MG63 (cell line): Measurements from ENCODE around the gene FBXW7. TPM values are rescaled to one million over a fixed set of nuclear protein-coding genes. Genes with fewer than 3 reads are reported as not detected.
A peak's percentile ranks its signal among the peaks of the same experiment; 100 is the strongest.

ENCODE experiments used
- DNase-seq: peaks from one replicate; pipeline ENCODE4 v3.0.0-alpha.2; 2020
- H3K27me3 ChIP-seq: fragments of 250-450 bp; sonication (Bioruptor Pico); 2 replicates; pipeline ENCODE4 v1.5.1; 2020; ENCODE audit warnings: mild to moderate bottlenecking, moderate library complexity
- H3K36me3 ChIP-seq: fragments of 250-450 bp; sonication (Bioruptor Pico); 2 replicates; pipeline ENCODE4 v1.5.1; 2020; ENCODE audit warnings: mild to moderate bottlenecking, moderate library complexity
- H3K4me3 ChIP-seq: fragments of 250-450 bp; sonication (Bioruptor Pico); 2 replicates; pipeline ENCODE4 v1.5.1; 2020; ENCODE audit warnings: mild to moderate bottlenecking, moderate library complexity
- H3K9me3 ChIP-seq: fragments of 250-450 bp; sonication (Bioruptor Pico); 2 replicates; pipeline ENCODE4 v1.5.1; 2020; ENCODE audit warnings: mild to moderate bottlenecking, moderate library complexity
- total RNA-seq: library from RNA; depleted of rRNA; stranded (reverse); fragments of >200 nt; shearing (Covaris generic); gene quantifications from 2 replicates; pipeline ENCODE4 v1.2.3, GENCODE V29; 2014; ENCODE audit warnings: low replicate concordance

The FBXW7 gene
- total RNA-seq, 1 experiment from 2014 or later, result 17.8 TPM

DNA sequence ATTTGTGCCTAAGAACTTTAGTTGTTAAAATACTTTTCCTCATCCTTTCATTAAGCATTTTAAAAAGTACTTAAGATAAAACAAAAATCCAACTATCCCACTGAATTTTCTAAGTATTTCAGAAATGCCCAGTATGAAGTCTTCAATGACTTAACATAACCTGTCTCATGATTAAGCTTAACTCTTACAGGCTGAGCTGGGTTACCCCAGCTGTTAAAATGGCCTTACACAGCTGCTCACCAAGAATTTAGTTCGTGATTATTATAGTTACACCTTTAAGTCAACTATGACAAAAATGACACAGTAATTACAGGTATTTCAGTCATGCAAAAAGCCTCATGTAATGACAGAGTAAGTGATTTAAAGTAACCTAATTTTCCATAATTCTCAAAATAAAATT is 145.7 kb downstream of the FBXW7 start:
- no peak for DNase-seq
- H3K36me3 ChIP-seq, result no peaks in the 10 kb centered on the region
- H3K9me3 ChIP-seq, result no peaks in the 10 kb centered on the region
- no peak overlapping the region for H3K4me3 ChIP-seq
- H3K27me3 ChIP-seq, result no peaks in the 10 kb centered on the region

DNA sequence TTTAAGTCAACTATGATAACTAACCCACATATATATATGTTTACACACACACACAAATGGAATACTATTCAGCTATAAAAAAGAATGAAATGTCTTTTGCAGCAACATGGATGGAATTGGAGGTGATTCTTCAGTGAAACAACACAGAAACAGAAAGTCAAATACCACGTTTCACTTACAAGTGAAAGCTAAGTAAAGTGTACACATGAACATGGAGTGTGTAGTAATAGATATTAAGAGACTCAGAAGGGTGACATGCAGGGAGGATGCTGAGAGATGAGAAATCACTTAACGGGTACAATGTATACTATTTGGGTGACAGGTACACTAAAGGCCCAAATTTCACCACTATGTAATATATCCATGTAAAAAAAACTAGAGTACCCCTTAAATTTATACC is 146.5 kb downstream of the FBXW7 start:
- Histone ChIP-seq H3K36me3 (no peaks in the 10 kb centered on the region), H3K27me3 (no peaks in the 10 kb centered on the region), H3K9me3 (no peaks in the 10 kb centered on the region), H3K4me3 (no peak overlapping the region)
- DNase-seq, result no peak

DNA sequence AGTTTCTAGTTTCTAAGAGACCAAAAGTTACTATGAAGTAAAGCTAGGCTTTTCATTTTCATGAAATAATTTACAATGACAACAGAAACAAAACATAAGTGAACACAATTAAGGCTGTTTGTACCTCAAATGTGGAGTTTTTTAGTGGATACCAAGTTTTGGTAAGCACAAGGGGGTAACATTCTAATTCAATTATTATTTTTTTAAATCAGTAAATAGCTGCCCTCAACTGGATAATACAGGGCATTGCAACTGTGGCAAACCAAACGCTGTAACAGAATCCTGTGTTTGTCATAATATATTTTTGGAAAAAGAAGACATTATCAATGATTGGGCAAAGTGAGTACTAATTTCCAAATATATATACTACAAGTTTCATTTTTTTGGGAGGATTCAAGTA is 150.3 kb downstream of the FBXW7 start:
- Histone ChIP-seq H3K36me3 (no peaks in the 10 kb centered on the region), H3K4me3 (no peak overlapping the region), H3K9me3 (no peaks in the 10 kb centered on the region), H3K27me3 (no peaks in the 10 kb centered on the region)
- DNase-seq, result no peak

DNA sequence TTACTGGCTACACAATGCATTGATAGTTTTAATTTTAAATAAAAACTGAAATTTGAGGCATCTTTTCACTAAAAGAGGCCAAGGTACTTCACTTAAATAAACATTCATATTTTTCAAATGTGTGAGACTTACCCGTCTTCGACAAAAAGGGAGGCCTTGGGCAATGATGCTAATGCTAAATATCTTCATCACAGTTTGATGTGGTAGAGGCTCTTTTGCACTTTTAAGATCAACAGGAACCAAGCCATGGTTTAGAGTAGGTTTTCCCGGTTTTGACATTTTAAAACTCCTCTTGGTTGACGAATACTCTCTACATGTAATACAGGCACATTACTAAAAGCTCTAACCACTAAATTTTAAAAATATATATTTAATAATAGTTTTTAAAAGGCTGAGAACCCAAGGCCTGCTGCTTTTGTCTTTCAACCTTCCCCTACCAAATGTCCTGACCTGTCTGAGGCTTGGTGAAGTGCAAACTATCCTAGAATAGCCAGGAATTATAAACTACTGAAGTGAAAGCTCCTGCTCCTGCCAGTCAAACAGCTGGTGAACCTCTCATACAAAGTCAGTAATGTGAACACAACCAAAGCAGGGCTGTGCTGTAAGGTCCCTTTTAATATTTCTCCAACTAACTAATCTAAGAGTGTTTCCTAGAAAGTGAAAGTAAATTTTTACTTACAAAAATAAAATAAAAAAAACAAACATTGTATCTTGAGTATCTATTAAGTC is 153.7 kb downstream of the FBXW7 start:
- peak overlapping the region; percentile 4; the same call in 1 of the 2 replicates for H3K4me3 ChIP-seq
- no peaks in the 10 kb centered on the region for H3K27me3 ChIP-seq
- no peaks in the 10 kb centered on the region for H3K36me3 ChIP-seq
- no peaks in the 10 kb centered on the region for H3K9me3 ChIP-seq
- no peak for DNase-seq

DNA sequence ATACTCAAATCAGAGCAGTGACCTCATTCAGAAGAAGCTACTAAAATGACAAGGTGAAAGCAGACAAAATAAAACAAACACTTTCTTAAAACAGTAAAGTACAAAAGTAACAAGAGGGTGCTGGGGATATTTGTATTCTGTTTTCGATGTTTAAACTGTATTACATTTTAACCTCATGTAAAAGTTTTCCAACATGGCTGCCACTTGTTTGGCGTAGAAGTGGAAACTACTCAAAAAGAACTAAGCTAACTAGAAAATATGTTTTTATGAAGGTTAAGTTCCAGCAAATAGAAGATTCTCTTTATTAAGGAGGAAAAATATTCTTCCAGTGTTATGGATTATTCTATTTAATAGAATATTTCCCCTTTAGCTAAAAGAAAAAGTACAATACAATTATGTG is 155.0 kb downstream of the FBXW7 start:
- H3K4me3 ChIP-seq, result no peak overlapping the region
- H3K27me3 ChIP-seq, result no peaks in the 10 kb centered on the region
- no peaks in the 10 kb centered on the region for H3K9me3 ChIP-seq
- no peaks in the 10 kb centered on the region for H3K36me3 ChIP-seq
- no peak for DNase-seq

DNA sequence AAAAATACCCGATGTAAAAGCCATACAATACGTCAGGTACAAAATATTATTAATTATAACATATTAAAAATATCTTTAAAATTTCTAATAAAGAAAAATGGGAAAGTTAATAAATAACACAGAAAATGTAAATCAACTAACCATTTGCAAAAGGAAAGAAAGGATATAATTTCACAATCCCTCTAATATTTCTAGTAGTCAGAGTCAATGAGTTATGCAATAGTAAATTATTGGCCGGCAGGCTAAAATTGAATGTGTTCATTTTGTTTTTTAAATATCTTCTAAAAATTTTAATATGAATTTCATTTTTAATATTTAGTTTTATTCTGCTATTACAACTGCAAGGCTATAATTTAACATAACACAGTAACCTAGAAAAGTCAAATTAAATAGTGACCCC is 155.7 kb downstream of the FBXW7 start:
- Histone ChIP-seq H3K4me3 (no peak overlapping the region), H3K36me3 (no peaks in the 10 kb centered on the region), H3K9me3 (no peaks in the 10 kb centered on the region), H3K27me3 (no peaks in the 10 kb centered on the region)
- DNase-seq, result no peak

DNA sequence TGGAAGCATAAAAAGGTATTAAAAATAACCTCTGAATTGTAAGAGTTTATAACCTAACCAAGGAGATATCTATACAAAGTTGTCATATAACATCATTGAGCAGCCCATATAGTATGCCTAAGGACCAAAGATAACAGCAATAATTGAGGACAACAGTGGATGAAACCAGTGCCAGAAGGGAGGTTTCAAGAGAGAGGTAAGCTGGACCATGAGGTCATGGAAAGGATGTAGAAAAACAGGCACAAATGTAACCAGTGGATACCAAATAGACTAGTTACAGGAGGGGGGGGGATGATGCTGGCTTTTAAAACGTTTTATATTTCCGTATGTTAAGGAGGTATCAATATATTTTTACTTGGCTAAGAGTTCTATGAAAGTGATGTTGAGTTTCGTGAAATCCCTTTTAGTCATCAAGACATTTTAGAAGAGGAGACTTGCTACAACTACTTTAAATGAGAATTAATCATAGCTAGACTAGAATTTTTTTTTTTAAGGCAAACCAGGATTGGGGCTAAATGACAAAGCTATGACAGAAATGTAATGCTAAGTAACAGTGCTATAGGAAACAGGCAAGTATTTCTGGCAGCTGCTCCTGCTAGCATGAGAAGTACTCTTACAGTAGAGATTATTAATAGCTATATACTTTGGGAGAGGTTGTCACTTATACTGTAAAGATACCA is 161.1 kb downstream of the FBXW7 start:
- no peak for DNase-seq
- H3K9me3 ChIP-seq, result no peaks in the 10 kb centered on the region
- no peaks in the 10 kb centered on the region for H3K36me3 ChIP-seq
- no peak overlapping the region for H3K4me3 ChIP-seq
- H3K27me3 ChIP-seq, result no peaks in the 10 kb centered on the region

DNA sequence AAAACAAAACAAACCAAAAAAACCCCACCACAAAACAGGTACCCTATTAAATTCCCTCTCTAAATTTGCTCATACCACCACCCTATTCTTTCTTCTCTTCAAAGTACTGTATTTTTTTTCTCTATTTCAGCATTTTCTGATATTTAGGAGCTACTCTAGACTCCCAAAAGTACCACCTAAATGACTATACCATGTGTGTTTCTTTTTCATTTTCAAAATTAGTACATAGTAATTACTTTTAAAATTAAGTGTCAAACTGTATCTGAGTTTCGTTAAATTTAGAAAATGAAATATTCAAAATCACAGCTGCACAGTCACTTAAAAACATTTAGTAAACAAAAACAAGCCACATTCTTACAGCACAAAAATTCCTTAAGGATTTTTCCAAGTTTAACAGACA is 161.7 kb downstream of the FBXW7 start:
- DNase-seq, result no peak
- Histone ChIP-seq H3K27me3 (no peaks in the 10 kb centered on the region), H3K36me3 (no peaks in the 10 kb centered on the region), H3K9me3 (no peaks in the 10 kb centered on the region), H3K4me3 (no peak overlapping the region)

DNA sequence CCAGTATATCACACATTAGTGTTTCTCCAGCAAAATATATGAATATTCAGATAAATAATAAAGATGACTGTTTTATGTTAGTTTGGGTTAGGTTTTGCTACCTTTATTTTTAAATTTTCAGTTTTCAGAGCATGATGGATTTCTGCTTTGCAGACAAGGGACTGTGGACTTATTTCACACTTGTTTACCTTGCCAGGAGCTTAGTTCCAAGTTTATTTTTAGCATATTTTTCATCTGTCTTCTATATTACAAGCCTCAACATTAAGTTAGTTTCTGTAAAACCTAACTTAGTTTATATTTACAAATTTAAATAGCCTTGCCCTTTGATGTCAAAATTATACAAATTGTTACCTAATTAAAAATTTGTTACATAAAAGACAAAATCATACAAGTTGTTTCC is 163.4 kb downstream of the FBXW7 start:
- H3K9me3 ChIP-seq, result no peaks in the 10 kb centered on the region
- no peaks in the 10 kb centered on the region for H3K36me3 ChIP-seq
- H3K4me3 ChIP-seq, result no peak overlapping the region
- no peak for DNase-seq
- H3K27me3 ChIP-seq, result no peaks in the 10 kb centered on the region

DNA sequence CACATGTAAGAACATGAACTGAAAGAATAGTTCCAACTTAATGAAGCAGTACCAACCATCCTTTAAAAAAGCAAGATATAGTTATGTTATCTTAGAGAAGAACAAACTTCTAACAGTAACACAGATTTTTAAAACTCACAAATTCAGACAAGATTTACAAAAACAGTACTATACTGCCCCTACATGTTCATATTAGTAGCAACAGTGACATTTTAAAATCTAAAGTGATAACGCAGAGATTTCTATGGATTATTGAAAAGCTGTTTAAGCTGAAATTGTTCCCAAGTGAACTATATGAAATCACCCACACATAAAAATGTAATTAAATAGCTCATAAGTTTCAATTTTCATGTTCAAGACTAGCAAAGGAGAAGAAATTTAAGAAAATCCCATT is 166.0 kb downstream of the FBXW7 start:
- H3K27me3 ChIP-seq, result no peaks in the 10 kb centered on the region
- H3K9me3 ChIP-seq, result 0 out of 2 replicates have a peak, but pooled peaks cover 6% of the 10 kb centered on the region
- no peak for DNase-seq
- H3K36me3 ChIP-seq, result no peaks in the 10 kb centered on the region
- no peak overlapping the region for H3K4me3 ChIP-seq

DNA sequence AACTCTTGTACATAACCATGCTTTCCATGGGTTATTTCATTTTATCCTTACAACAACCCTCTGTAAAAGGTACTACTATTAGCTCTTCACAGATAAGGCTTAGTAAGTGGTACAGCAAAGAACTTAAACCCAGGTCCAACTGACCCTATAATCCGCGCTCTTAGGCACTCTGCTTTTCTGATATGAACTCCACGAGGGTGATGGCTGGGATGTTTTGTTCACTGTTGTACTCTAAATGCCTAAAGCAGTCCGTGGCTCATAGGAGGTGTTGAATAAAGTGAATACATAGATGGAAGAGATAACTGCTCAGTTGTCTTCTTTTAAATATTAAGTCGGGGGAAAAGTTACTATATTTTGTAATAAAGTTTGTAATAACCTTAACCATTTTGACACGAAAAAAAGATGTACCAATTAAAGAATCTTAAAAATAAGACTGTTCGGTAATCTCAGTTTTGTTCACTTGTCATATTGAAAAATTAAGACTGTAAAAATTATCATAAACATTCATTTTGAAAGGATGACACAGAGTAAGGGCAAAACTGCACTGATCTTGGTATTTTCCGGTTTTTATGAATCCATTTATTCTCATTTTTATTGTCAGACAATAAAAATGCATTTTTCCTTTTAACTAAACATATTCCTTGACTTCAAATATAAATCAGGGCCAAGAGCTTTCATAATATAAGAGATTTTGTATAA is 166.5 kb downstream of the FBXW7 start:
- H3K27me3 ChIP-seq, result no peaks in the 10 kb centered on the region
- no peak for DNase-seq
- no peaks in the 10 kb centered on the region for H3K36me3 ChIP-seq
- H3K4me3 ChIP-seq, result no peak overlapping the region
- H3K9me3 ChIP-seq, result 0 out of 2 replicates have a peak, but pooled peaks cover 6% of the 10 kb centered on the region

DNA sequence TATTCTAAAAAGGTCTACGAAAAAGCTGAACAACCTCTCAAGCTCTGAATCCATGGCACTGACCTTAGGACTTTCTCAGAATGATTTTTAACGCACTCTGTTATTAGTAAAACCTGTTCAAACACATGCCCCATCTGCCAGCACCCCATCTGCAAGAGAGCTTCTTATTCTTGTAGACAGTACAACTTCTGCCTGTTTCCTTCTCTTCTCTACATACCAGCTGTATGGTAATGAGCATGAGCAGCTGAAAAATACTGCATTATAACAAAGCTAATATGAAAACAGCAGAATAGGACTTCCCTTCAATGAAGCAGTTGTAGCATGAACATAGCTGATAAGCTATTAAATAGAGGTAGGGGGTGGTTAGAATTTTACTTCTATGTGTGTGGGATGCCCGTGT is 167.9 kb downstream of the FBXW7 start:
- DNase-seq, result no peak
- 0 out of 2 replicates have a peak, but pooled peaks cover 6% of the 10 kb centered on the region for H3K9me3 ChIP-seq
- H3K36me3 ChIP-seq, result no peaks in the 10 kb centered on the region
- H3K27me3 ChIP-seq, result no peaks in the 10 kb centered on the region
- no peak overlapping the region for H3K4me3 ChIP-seq

DNA sequence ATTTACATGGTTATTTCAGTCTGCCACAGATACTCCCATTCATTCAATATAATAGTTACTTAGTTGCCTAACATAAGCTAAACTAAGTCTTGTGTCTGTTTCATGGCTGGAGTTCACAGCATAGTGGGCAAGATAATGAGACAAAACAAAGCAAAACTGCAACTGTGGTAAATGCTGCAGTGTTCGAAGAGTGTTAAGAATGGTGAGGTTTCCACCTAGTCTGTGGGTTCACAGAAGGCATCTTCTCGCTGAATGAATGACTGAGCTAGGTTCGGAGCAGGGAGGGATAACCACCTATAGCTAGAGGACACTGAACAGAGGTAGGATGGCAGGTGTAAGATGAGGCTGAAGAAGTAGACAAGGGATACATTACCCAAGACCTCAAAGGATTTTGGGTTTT is 171.0 kb downstream of the FBXW7 start:
- no peak for DNase-seq
- no peak overlapping the region for H3K4me3 ChIP-seq
- H3K27me3 ChIP-seq, result no peaks in the 10 kb centered on the region
- 0 out of 2 replicates have a peak, but pooled peaks cover 6% of the 10 kb centered on the region for H3K9me3 ChIP-seq
- H3K36me3 ChIP-seq, result no peaks in the 10 kb centered on the region

DNA sequence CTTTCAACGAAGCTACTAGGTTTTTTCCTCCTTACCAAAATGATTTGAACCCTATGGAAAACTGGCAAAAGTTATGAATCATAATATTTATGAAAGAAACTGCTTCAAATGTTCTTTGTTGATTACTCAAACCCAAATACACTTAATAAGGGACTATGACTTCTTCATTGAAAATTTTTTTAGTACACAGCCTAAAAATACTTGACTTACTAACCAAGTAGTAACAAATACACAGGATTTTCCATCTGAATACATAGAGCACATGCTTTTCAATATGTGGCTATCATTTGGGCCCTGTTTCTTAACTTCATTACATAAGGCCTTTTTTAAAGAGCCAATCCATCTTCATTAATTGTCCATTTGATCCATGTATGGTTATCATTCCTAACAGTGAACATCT is 171.5 kb downstream of the FBXW7 start:
- H3K4me3 ChIP-seq, result no peak overlapping the region
- DNase-seq, result no peak
- H3K9me3 ChIP-seq, result 0 out of 2 replicates have a peak, but pooled peaks cover 6% of the 10 kb centered on the region
- H3K27me3 ChIP-seq, result no peaks in the 10 kb centered on the region
- no peaks in the 10 kb centered on the region for H3K36me3 ChIP-seq

DNA sequence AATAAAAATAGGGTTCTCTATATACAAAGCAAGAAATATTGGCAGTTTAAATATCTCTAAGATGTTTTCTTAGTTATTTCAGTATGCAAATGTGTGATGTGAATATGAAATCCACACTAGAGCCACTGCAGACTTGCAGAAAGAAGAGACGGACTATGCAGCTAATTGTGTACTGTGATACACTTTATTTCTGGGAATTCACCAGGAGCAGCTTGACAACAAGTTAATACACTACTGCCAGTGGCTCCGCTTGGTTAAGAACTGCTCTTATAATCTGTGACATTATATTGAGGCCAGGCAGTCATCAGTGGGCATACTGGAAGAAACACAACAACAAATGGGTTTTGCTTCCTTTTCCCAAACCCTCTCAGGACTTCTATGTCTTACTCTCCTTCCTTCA is 172.0 kb downstream of the FBXW7 start:
- no peak for DNase-seq
- Histone ChIP-seq H3K4me3 (no peak overlapping the region), H3K36me3 (no peaks in the 10 kb centered on the region), H3K27me3 (no peaks in the 10 kb centered on the region), H3K9me3 (0 out of 2 replicates have a peak, but pooled peaks cover 6% of the 10 kb centered on the region)

DNA sequence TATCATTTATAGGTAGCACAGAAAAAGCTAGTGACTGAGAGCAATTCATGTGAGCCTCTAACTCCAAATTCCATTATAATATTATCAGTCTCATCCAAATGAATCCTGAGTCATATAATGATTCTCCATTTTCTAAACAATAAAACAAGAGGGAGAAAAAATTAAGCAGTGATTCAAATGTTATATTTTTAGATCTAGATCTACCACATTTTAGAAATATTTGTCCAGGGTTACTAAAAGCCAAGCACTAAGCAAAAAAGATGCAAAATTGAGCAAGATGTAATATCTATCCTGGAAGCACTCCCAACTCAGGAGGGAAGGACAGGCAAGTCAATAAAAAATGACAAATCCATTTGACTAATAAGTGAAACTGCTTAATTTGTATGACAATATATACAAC is 172.8 kb downstream of the FBXW7 start:
- H3K9me3 ChIP-seq, result 0 out of 2 replicates have a peak, but pooled peaks cover 6% of the 10 kb centered on the region
- no peaks in the 10 kb centered on the region for H3K36me3 ChIP-seq
- DNase-seq, result no peak
- no peak overlapping the region for H3K4me3 ChIP-seq
- H3K27me3 ChIP-seq, result no peaks in the 10 kb centered on the region

DNA sequence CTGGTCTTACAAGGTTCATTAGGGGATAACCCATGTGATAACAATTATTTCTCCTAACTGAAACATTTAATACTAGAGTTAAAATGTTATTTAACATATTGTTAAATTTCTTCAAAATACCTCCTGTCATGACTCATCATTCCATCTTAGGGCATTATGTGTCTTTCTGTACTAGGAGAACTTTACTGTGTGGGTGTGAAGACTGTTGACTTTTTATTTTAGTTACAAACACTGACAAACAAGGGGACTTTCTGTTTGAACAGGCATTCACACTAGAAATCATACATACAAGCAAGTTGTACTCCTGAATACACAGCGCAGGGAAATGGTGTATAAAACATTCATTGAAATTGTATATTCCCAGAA is 175.9 kb downstream of the FBXW7 start:
- no peak for DNase-seq
- no peaks in the 10 kb centered on the region for H3K36me3 ChIP-seq
- H3K4me3 ChIP-seq, result no peak overlapping the region
- H3K27me3 ChIP-seq, result no peaks in the 10 kb centered on the region
- no peaks in the 10 kb centered on the region for H3K9me3 ChIP-seq
